ENCODE data around the gene DTNA. TPM values are rescaled to one million over a fixed set of nuclear protein-coding genes. Genes with fewer than 3 reads are reported as not detected.

Gene DTNA
- total RNA-seq, 3 donors from 2014 or later (not counting 1 experiment from before 2014, with no cell fraction given) = 0.33 TPM; not detected in 2

GRCh38 chr18:34866310-34866709 is 156.2 kb downstream of the DTNA start:
- H3K9me3 ChIP-seq (ENCODE audit: control insufficient read depth, insufficient read depth, low read length) = no peaks in the 10 kb centered on the region
- peaks cover 3% of the 10 kb centered on the region for H3K27me3 ChIP-seq (ENCODE audit: control insufficient read depth, insufficient read depth, low read length)
- WGBS (ENCODE audit: insufficient coverage) = 42% methylated on average over 2 of the region's 2 CpGs
- Mint-ChIP-seq H3K9me3 (no peaks in the 10 kb centered on the region), H3K27ac (no peak overlapping the region), H3K36me3 (no peaks in the 10 kb centered on the region), H3K27me3 (ENCODE audit: low read depth in 2 of 2) (peaks cover 6 to 8% of the 10 kb centered on the region in 2 donors), H3K4me3 (no peak overlapping the region), H3K4me1 (peaks cover 0 to 1% of the 10 kb centered on the region in 2 donors)
- ATAC-seq (no peak), DNase-seq (no peak)
- H3K36me3 ChIP-seq (ENCODE audit: control insufficient read depth, insufficient read depth, low read length) = no peaks in the 10 kb centered on the region
- no peak overlapping the region for H3K4me3 ChIP-seq (ENCODE audit: low read length)
- H3K4me1 ChIP-seq (ENCODE audit: control insufficient read depth, insufficient read depth, low read length) = peaks cover under 1% of the 10 kb centered on the region
- no peak for TF ChIP-seq CTCF (IDR thresholded peaks at IDR 0.05)
- H3K27ac ChIP-seq (ENCODE audit: low read length) = no peak overlapping the region
- intact Hi-C loops (cut with micrococcal nuclease) = no loop called here

- TF ChIP-seq CTCF (IDR thresholded peaks at IDR 0.05) = peak; percentile 32
- ATAC-seq = no peak
- Mint-ChIP-seq H3K9me3 (no peaks in the 10 kb centered on the region), H3K4me1 (peaks cover under 1 to 6% of the 10 kb centered on the region in 2 donors), H3K27ac (no peak overlapping the region), H3K4me3 (no peak overlapping the region), H3K27me3 (ENCODE audit: low read depth in 2 of 2) (peaks cover 6 to 8% of the 10 kb centered on the region in 2 donors), H3K36me3 (no peaks in the 10 kb centered on the region)
- intact Hi-C loops (cut with micrococcal nuclease) = no loop called here
- Histone ChIP-seq H3K4me1 (ENCODE audit: control insufficient read depth, insufficient read depth, low read length) (peaks cover 4% of the 10 kb centered on the region), H3K36me3 (ENCODE audit: control insufficient read depth, insufficient read depth, low read length) (no peaks in the 10 kb centered on the region), H3K4me3 (ENCODE audit: low read length) (no peak overlapping the region), H3K27me3 (ENCODE audit: control insufficient read depth, insufficient read depth, low read length) (peaks cover 3% of the 10 kb centered on the region), H3K27ac (ENCODE audit: low read length) (no peak overlapping the region), H3K9me3 (ENCODE audit: control insufficient read depth, insufficient read depth, low read length) (no peaks in the 10 kb centered on the region)
- DNase-seq = peak in 1 of 2 donors; percentile 6
- WGBS (ENCODE audit: insufficient coverage) = 87% methylated on average over 3 of the region's 4 CpGs
These were observed 156.6 kb downstream of the DTNA start for GRCh38 chr18:34866739-34867138.

GRCh38 chr18:34867520-34867919 is 157.4 kb downstream of the DTNA start:
- WGBS (ENCODE audit: insufficient coverage) = 82% methylated on average over 7 of the region's 7 CpGs
- Histone ChIP-seq H3K27me3 (ENCODE audit: control insufficient read depth, insufficient read depth, low read length) (peaks cover 3% of the 10 kb centered on the region), H3K4me1 (ENCODE audit: control insufficient read depth, insufficient read depth, low read length) (peaks cover 4% of the 10 kb centered on the region), H3K9me3 (ENCODE audit: control insufficient read depth, insufficient read depth, low read length) (no peaks in the 10 kb centered on the region), H3K4me3 (ENCODE audit: low read length) (no peak overlapping the region), H3K36me3 (ENCODE audit: control insufficient read depth, insufficient read depth, low read length) (no peaks in the 10 kb centered on the region), H3K27ac (ENCODE audit: low read length) (no peak overlapping the region)
- intact Hi-C loops (cut with micrococcal nuclease) = no loop called here
- Mint-ChIP-seq H3K36me3 (no peaks in the 10 kb centered on the region), H3K4me3 (no peak overlapping the region), H3K4me1 (peaks cover 5 to 7% of the 10 kb centered on the region in 2 donors), H3K27ac (no peak overlapping the region), H3K27me3 (ENCODE audit: low read depth in 2 of 2) (peaks cover 6 to 8% of the 10 kb centered on the region in 2 donors), H3K9me3 (no peaks in the 10 kb centered on the region)
- no peak for TF ChIP-seq CTCF (IDR thresholded peaks at IDR 0.05)
- ATAC-seq (no peak), DNase-seq (no peak)

All from natural killer cell (primary cell).